Fibroblast of villous mesenchyme (primary cell): ENCODE data around the gene KCTD19. TPM values are rescaled to one million over a fixed set of nuclear protein-coding genes. Genes with fewer than 3 reads are reported as not detected.

Source experiments
- DNase-seq: peaks from one replicate; pipeline ENCODE4 v3.0.0-alpha.2; 2010; ENCODE audit warnings: low read depth
- H3K4me3 ChIP-seq: 2 replicates; pipeline ENCODE4 v1.5.1; 2011; ENCODE audit warnings: low read depth, mild to moderate bottlenecking, low read length
- CTCF ChIP-seq: IDR thresholded peaks from 2 replicates; pipeline ENCODE4 v1.5.1; 2012; ENCODE audit warnings: low read depth, mild to moderate bottlenecking, low read length; ENCODE audit not compliant: insufficient read depth
- total RNA-seq: library from RNA; depleted of rRNA; stranded (reverse); fragments of >200 nt; gene quantifications from 2 replicates; pipeline ENCODE4 v1.2.3, GENCODE V29; 2012

The KCTD19 gene
- total RNA-seq, 1 donor, result under 0.01 TPM

- no peak for TF ChIP-seq CTCF
- H3K4me3 ChIP-seq, result no peak overlapping the region
- peak; percentile 91 for DNase-seq
Measured at GRCh38 chr16:67241008-67241900, 85.3 kb downstream of the KCTD19 start.

- peak; percentile 29 for DNase-seq
- TF ChIP-seq CTCF, result no peak
Measured at GRCh38 chr16:67240506-67240905, 86.0 kb downstream of the KCTD19 start.

More at GRCh38 chr16:67240506-67240905, 86.0 kb downstream of the KCTD19 start:
- no peak overlapping the region for H3K4me3 ChIP-seq

Other genes with a start within 250 kb of the KCTD19 start
- gene PHAF1, start 216.8 kb downstream of the KCTD19 start, total RNA-seq, result 12.9 and 16.0 TPM in 2 replicates
- 41.9 and 46.4 TPM in 2 replicates for gene B3GNT9, start 175.7 kb downstream of the KCTD19 start, total RNA-seq
- gene TRADD, start 166.8 kb downstream of the KCTD19 start, total RNA-seq, result 12.5 and 18.4 TPM in 2 replicates
- 8.6 and 10.6 TPM in 2 replicates for gene FBXL8, start 166.8 kb downstream of the KCTD19 start, total RNA-seq
- 2.6 and 3.0 TPM in 2 replicates for gene HSF4, start 162.0 kb downstream of the KCTD19 start, total RNA-seq
- 11.7 and 12.2 TPM in 2 replicates for gene NOL3, start 156.2 kb downstream of the KCTD19 start, total RNA-seq
- 9.3 and 9.9 TPM in 2 replicates for gene MATCAP1, start 142.8 kb downstream of the KCTD19 start, total RNA-seq
- not detected in 2 replicates for gene EXOC3L1, start 136.6 kb downstream of the KCTD19 start, total RNA-seq
- gene E2F4, start 134.6 kb downstream of the KCTD19 start, total RNA-seq, result 64.1 and 75.1 TPM in 2 replicates
- gene ELMO3, start 127.6 kb downstream of the KCTD19 start, total RNA-seq, result 0.43 and 0.64 TPM in 2 replicates
- gene TMEM208, start 99.6 kb downstream of the KCTD19 start, total RNA-seq, result 25.5 and 29.0 TPM in 2 replicates
- 22.9 and 24.2 TPM in 2 replicates for gene FHOD1, start 79.3 kb downstream of the KCTD19 start, total RNA-seq
- gene SLC9A5, start 77.8 kb downstream of the KCTD19 start, total RNA-seq, result 1.9 and 2.2 TPM in 2 replicates
- gene PLEKHG4, start 47.2 kb downstream of the KCTD19 start, total RNA-seq, result 18.1 and 19.6 TPM in 2 replicates
- not detected in 2 replicates for gene LRRC36, start 74 bp upstream of the KCTD19 start, total RNA-seq
- gene TPPP3, start 66.8 kb upstream of the KCTD19 start, total RNA-seq, result 0.86 and 0.97 TPM in 2 replicates
- gene ZDHHC1, start 89.7 kb upstream of the KCTD19 start, total RNA-seq, result 5.2 and 8.1 TPM in 2 replicates
- not detected in 2 replicates for gene HSD11B2, start 104.4 kb upstream of the KCTD19 start, total RNA-seq
- gene ATP6V0D1, start 154.4 kb upstream of the KCTD19 start, total RNA-seq, result 107 and 122 TPM in 2 replicates
- not detected in 2 replicates for gene AGRP, start 156.8 kb upstream of the KCTD19 start, total RNA-seq
- gene RIPOR1, start 202.1 kb upstream of the KCTD19 start, total RNA-seq, result 25.5 and 35.1 TPM in 2 replicates
- gene CTCF, start 235.8 kb upstream of the KCTD19 start, total RNA-seq, result 26.1 and 33.7 TPM in 2 replicates